Mesothelial cell of epicardium (in vitro differentiated cells): ENCODE results near the gene NMNAT2. TPM values are rescaled to one million over a fixed set of nuclear protein-coding genes. Genes with fewer than 3 reads are reported as not detected.
A peak's percentile ranks its signal among the peaks of the same experiment; 100 is the strongest.

Source experiments
- DNase-seq, 2 experiments: peaks; one replicate each; pipeline ENCODE4 v3.0.0; 2021; ENCODE audit warnings: low spot score in 2 of 2; ENCODE audit not compliant: unreplicated experiment in 2 of 2
- H3K27ac Mint-ChIP-seq: 2 replicates; pipeline ENCODE4 v1.8.0; 2021; ENCODE audit warnings: mixed read lengths
- H3K27me3 Mint-ChIP-seq: 2 replicates; pipeline ENCODE4 v1.8.0; 2021; ENCODE audit warnings: low read depth, mixed read lengths
- H3K36me3 Mint-ChIP-seq: 2 replicates; pipeline ENCODE4 v1.8.0; 2021; ENCODE audit warnings: mixed read lengths
- H3K4me1 Mint-ChIP-seq: 2 replicates; pipeline ENCODE4 v1.8.0; 2021; ENCODE audit warnings: mixed read lengths
- H3K4me3 Mint-ChIP-seq: 2 replicates; pipeline ENCODE4 v1.8.0; 2021; ENCODE audit warnings: mild to moderate bottlenecking, moderate library complexity, mixed read lengths
- H3K9me3 Mint-ChIP-seq: 2 replicates; pipeline ENCODE4 v1.8.0; 2021; ENCODE audit warnings: mixed read lengths
- CTCF ChIP-seq: fragments of 200-600 bp; sonication (generic); IDR thresholded peaks from one replicate; pipeline ENCODE4 v1.5.0; 2021; ENCODE audit warnings: antibody characterized with exemption; ENCODE audit not compliant: unreplicated experiment
- total RNA-seq: library from RNA; stranded (reverse); gene quantifications from 3 replicates; pipeline ENCODE4 v1.2.1, GENCODE V29; 2021

Gene NMNAT2
- total RNA-seq, 1 donor from 2014 or later = 1.2 TPM

DNA sequence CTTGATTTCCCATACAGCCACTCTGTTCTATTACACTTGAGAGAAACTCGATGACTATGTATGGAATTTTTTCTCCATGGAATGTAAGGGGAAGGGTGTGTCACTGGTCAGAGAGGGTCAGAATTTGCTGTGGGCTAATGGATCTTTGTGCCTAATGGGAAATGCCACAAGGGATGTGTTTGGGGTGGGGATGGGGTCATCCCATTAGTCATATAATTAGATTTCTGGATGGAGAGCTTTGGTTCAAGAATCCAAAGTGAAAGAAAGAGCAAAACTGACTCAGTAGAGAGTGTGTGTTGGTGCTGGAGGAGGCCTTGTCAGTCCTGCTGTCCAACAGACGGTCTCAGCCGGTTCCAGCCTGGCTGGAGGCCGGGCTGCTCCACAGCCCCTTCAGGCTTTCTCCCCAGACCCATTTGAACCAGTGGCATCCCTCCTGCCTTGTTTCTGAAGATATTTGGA lies 145.8 kb downstream of the NMNAT2 start:
- no peak overlapping the region for H3K4me3 Mint-ChIP-seq
- no peaks in the 10 kb centered on the region for H3K27me3 Mint-ChIP-seq
- no peaks in the 10 kb centered on the region for H3K36me3 Mint-ChIP-seq
- no peak for TF ChIP-seq CTCF
- peaks cover 26% of the 10 kb centered on the region for H3K4me1 Mint-ChIP-seq
- H3K27ac Mint-ChIP-seq = peak overlapping the region; percentile 40
- no peak for DNase-seq
- no peaks in the 10 kb centered on the region for H3K9me3 Mint-ChIP-seq

DNA sequence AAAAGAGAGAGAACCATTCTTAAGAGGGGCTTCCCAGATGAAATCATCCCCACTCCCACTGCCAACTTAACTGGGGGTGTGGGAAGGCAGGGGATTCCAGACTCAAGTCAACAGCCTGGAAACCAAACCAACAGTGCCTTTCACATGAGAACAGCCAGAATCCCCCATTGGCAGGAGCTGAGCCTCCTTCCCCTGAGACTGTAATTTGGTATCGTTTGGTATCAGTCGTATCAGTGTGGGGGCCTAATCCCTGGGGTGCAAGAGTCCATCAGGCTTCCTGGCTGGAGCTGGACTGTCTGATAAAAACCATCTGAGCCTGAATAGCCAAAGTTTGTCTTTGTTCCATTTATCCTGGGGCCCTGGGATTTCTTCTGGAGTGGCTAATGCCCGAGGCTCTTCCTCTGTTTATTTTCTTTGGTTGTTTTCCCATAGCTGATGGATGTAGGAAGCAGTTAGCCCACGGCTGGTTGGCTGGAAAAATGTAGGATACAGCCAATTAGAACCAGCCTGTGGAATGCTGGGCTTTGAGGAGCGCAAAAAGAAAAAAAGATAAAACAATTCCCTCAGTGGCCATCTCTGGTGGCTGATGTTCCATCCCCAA lies 147.5 kb downstream of the NMNAT2 start:
- peaks cover 20% of the 10 kb centered on the region for H3K4me1 Mint-ChIP-seq
- H3K9me3 Mint-ChIP-seq = no peaks in the 10 kb centered on the region
- H3K27ac Mint-ChIP-seq = peak overlapping the region; percentile 43
- no peaks in the 10 kb centered on the region for H3K36me3 Mint-ChIP-seq
- no peak for TF ChIP-seq CTCF
- no peaks in the 10 kb centered on the region for H3K27me3 Mint-ChIP-seq
- H3K4me3 Mint-ChIP-seq = no peak overlapping the region
- DNase-seq = no peak

DNA sequence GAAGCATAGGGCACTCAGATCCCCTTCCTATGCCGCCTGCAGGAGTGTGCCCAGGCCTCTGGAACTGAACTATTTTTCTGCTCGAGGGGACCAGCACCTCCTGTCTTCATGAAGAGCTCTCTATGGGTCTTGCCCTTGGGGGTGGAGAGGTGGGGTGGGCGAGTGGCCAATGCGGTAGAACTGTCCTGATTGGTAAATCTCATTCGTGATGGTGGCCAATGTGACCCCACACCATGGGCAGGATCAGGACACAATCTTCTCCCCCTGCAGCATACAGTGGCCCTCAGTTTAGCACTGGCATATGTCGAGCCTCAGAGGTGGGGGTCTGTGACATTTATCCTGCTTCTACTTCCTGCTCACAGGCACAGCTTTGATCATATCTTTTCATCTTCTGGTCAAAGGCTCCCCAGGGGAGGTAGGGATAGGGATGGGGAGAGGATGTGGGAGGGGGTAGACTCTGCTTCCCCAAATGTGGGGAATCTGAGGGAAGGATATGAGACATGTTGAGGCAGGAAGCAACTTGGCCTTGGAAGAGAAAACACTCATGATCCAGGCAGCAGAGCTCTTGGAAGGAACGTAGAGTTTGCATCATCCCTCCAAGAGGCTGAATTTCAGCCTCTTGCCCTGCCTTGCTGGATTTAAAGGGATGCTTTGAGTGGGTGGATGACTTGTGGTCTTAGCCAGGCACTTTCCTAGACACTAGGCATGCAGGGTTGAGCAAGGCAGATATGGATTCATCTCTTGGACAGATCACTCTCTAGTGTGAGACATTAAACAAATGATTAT lies 150.3 kb downstream of the NMNAT2 start:
- Mint-ChIP-seq H3K27ac (no peak overlapping the region), H3K4me1 (peaks cover 19% of the 10 kb centered on the region)

DNA sequence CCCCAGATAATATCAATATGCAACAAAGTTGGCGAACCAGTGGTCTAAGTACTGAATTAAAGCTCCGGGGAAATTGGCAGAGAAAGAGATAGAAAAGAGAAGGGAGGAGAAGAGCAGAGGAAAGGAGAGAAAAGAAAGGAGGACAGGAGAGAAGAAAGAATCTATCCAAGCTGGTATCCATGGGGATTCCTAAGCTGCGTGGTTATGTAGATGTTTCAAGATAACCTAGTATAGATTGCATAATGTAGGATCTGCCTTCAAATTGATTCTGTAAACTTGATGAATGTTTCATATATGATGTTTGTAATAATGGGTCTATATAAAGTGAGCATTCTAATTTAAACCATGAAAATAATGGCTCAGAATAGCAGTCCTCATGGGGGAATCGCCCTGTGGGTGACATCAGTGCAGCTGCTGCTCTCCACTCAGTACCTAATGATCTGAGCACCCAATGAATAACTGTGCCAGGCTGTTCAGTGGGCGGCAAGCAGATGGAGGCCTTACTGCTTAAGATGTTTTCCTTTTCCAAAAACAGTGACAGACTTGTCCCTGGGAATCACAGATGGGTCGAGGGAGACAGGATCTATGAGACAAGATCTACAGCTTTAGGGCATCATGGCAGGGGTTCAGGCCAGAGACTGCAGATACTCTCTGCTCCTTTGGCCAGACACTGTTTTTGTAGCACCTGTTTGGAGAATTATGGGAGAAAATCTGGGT lies 154.1 kb downstream of the NMNAT2 start:
- Mint-ChIP-seq H3K4me1 (peaks cover 5% of the 10 kb centered on the region), H3K4me3 (no peak overlapping the region), H3K27me3 (no peaks in the 10 kb centered on the region), H3K27ac (no peak overlapping the region), H3K9me3 (no peaks in the 10 kb centered on the region), H3K36me3 (no peaks in the 10 kb centered on the region)
- DNase-seq = no peak
- TF ChIP-seq CTCF = no peak

More for the DNA sequence above, 150.3 kb downstream of the NMNAT2 start:
- Mint-ChIP-seq H3K27me3 (no peaks in the 10 kb centered on the region), H3K4me3 (no peak overlapping the region), H3K9me3 (no peaks in the 10 kb centered on the region), H3K36me3 (no peaks in the 10 kb centered on the region)
- no peak for TF ChIP-seq CTCF
- DNase-seq = no peak

DNA sequence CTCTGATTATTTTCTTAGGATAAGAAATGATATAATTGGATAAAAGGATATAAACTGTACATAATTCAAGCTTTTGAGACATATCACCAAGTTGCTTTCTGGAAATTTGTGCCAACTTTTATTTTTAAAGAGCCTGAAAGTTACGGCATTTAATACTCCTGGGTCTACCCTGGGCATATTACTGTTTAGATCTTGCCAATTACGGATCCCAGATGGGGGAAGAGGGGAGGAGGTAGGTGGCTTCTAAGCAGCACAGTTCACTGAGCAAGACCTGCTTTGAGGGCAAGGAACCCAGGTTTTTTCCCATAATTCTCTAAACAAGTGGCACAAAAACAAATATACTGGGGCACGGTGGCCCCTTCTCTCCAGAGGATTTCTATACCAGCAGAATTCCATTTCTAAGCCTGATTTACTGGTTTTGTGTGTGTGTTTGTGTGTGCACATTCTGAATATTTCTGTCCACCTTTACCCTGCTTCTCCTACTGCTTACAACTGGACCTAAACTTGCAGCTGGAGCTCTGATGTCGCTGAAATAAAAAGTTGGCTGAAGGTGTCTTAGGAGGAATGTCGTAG lies 155.5 kb downstream of the NMNAT2 start:
- Mint-ChIP-seq H3K9me3 (no peaks in the 10 kb centered on the region), H3K36me3 (no peaks in the 10 kb centered on the region), H3K27ac (no peak overlapping the region), H3K4me3 (no peak overlapping the region), H3K4me1 (peaks cover 5% of the 10 kb centered on the region), H3K27me3 (no peaks in the 10 kb centered on the region)
- DNase-seq = no peak
- no peak for TF ChIP-seq CTCF
